OCI-LY7 (cell line): ENCODE data around the gene GAS1.

Experiments
- CTCF ChIP-seq: fragments of 200-600 bp; sonication (generic); conservative IDR thresholded peaks from 2 replicates; pipeline ENCODE4 v1.5.1; 2014; ENCODE audit warnings: mild to moderate bottlenecking, antibody characterized with exemption, low read length, moderate library complexity, mixed read lengths
- EZH2phosphoT487 ChIP-seq: fragments of 200-600 bp; sonication (generic); IDR thresholded peaks from 2 replicates; pipeline ENCODE4 v1.6.1; 2018; ENCODE audit warnings: low read depth, borderline replicate concordance, mild to moderate bottlenecking, mixed run types, antibody characterized with exemption, low read length, moderate library complexity, mixed read lengths

- TF ChIP-seq CTCF = no peak
- TF ChIP-seq EZH2phosphoT487 = no peak
Observed at GRCh38 chr9:86962692-86963091, 15.4 kb upstream of the GAS1 start.
